Kidney (tissue), 14 donors: ENCODE results near the gene TRIM25. TPM values are rescaled to one million over a fixed set of nuclear protein-coding genes. Genes with fewer than 3 reads are reported as not detected.

Experiments used
- DNase-seq, 5 donors: peaks; one replicate each; pipeline ENCODE4 v3.0.0-alpha.2; 2013 to 2020
- FAIRE-seq: peaks from 2 replicates; lab custom pipeline; 2012; peaks lifted over from hg19 to GRCh38; lab: Jason Lieb, UNC
- H3K27ac ChIP-seq, 2 donors: one replicate each; pipeline ENCODE4 v1.7.0; 2013; ENCODE audit warnings: low read depth in 2 of 2, low read length in 2 of 2, inconsistent platforms in 1 of 2
- H3K27me3 ChIP-seq: one replicate; pipeline ENCODE4 v1.7.1; 2013; ENCODE audit warnings: low read length, inconsistent platforms; ENCODE audit not compliant: control insufficient read depth, insufficient read depth
- H3K36me3 ChIP-seq, 3 donors: one replicate each; pipeline versions ENCODE4 v1.7.0 to v1.7.1; 2013; ENCODE audit warnings: low read length in 3 of 3, control low read depth in 1 of 3, inconsistent platforms in 1 of 3; ENCODE audit not compliant: insufficient read depth in 3 of 3, control insufficient read depth in 2 of 3
- H3K4me1 ChIP-seq, 3 donors: one replicate each; pipeline versions ENCODE4 v1.7.0 to v1.7.1; 2013; ENCODE audit warnings: low read length in 3 of 3, inconsistent platforms in 1 of 3, low read depth in 1 of 3; ENCODE audit not compliant: control insufficient read depth in 2 of 3, insufficient read depth in 2 of 3
- H3K4me3 ChIP-seq, 3 donors: one replicate each; pipeline versions ENCODE4 v1.7.0 to v1.8.1; 2013; ENCODE audit warnings: low read length in 3 of 3, control low read depth in 1 of 3, inconsistent platforms in 1 of 3
- H3K9ac ChIP-seq, 3 donors: one replicate each; pipeline versions ENCODE4 v1.7.0 to v1.7.1; 2013; ENCODE audit warnings: low read length in 3 of 3, control low read depth in 1 of 3, inconsistent platforms in 1 of 3
- H3K9me3 ChIP-seq, 3 donors: one replicate each; pipeline versions ENCODE4 v1.7.0 to v1.7.1; 2013; ENCODE audit warnings: low read length in 3 of 3, control low read depth in 1 of 3, inconsistent platforms in 1 of 3; ENCODE audit not compliant: control insufficient read depth in 2 of 3, insufficient read depth in 1 of 3
- CTCF ChIP-seq: IDR thresholded peaks from 3 replicates; pipeline ENCODE4 v1.5.1; 2012; ENCODE audit warnings: mild to moderate bottlenecking, moderate library complexity, borderline replicate concordance; ENCODE audit not compliant: insufficient read depth; ENCODE audit errors: extremely low read depth
- intact Hi-C: fragments of 100-400 bp; cut with DNase I; formaldehyde crosslinking; loops from one replicate; pipeline ENCODE4 v1.11.1; 2022
- polyA plus RNA-seq: library from polyadenylated mRNA; stranded (reverse); fragments of 350-450 nt; fragmentation: Illumina TruSeq; extraction: RNeasy Lipid Tissue Mini Kit (QIAGEN cat#74804); gene quantifications from one replicate; pipeline ENCODE4 v1.2.3, GENCODE V29; 2014; ENCODE audit warnings: low read depth, low replicate concordance; ENCODE audit not compliant: insufficient read depth
- total RNA-seq: library from RNA; stranded (reverse); fragmentation: NEBNext Ultra II Directional; extraction: Animal tissue kit (Norgen Biotek cat#: 25700); gene quantifications from one replicate; pipeline ENCODE4 v1.2.1, GENCODE V29; 2021
- donor health status: control.
- donor health status: control.
- donor health status: control.
- donor health status: control.
- donor health status: control.
- donor health status: DM: yes; HTN: yes; CAD: no.
- donor health status: Normal renal cell carcinoma (clear cell type).

The TRIM25 gene
- total and polyA plus RNA-seq, 2 donors from 2014 or later, result 8.4 to 62.3 TPM

DNA sequence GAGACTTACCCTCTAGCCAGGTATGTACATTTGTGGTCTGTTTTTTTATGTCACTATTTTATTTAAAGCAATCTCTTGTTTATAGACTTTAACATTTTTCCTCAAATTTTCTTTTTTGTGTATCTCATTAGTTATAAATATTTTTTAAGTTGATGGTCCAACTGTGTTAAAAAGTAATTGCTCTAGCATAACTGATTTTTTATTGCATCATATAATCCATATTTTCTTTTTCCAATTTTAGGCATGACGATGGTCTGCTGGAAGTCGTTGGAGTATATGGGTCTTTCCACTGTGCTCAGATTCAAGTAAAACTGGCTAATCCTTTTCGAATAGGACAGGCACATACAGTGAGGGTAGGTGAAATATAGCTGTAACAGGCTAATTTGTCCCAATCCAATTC is 52.0 kb downstream of the TRIM25 start:
- H3K27me3 ChIP-seq, result no peaks in the 10 kb centered on the region
- no peaks in the 10 kb centered on the region for H3K9me3 ChIP-seq
- DNase-seq (no peak), FAIRE-seq (peak; percentile 23)
- peaks cover 0 to 5% (median 0%) of the 10 kb centered on the region in 3 donors for H3K36me3 ChIP-seq
- no peak overlapping the region for H3K27ac ChIP-seq
- no peak for TF ChIP-seq CTCF
- intact Hi-C loops, result no loop called here
- H3K4me3 ChIP-seq, result no peak overlapping the region
- no peaks in the 10 kb centered on the region for H3K4me1 ChIP-seq
- H3K9ac ChIP-seq, result no peak overlapping the region

- no peak overlapping the region for H3K27ac ChIP-seq
- no peak for FAIRE-seq
- no peak overlapping the region for H3K9ac ChIP-seq
- DNase-seq, result no peak
- peaks cover 0 to 3% (median 0%) of the 10 kb centered on the region in 3 donors for H3K36me3 ChIP-seq
- H3K4me1 ChIP-seq, result no peaks in the 10 kb centered on the region
- no peaks in the 10 kb centered on the region for H3K27me3 ChIP-seq
- H3K9me3 ChIP-seq, result no peaks in the 10 kb centered on the region
- no peak for TF ChIP-seq CTCF
- no peak overlapping the region for H3K4me3 ChIP-seq
- intact Hi-C loops, result no loop called here
Measured at GRCh38 chr17:56851008-56851407, 62.8 kb downstream of the TRIM25 start.

GRCh38 chr17:56850591-56850990 is 63.3 kb downstream of the TRIM25 start:
- Histone ChIP-seq H3K4me1 (no peaks in the 10 kb centered on the region), H3K36me3 (peaks cover 0 to 3% (median 0%) of the 10 kb centered on the region in 3 donors), H3K27ac (no peak overlapping the region), H3K4me3 (no peak overlapping the region), H3K9ac (no peak overlapping the region), H3K27me3 (no peaks in the 10 kb centered on the region), H3K9me3 (no peaks in the 10 kb centered on the region)
- no peak for TF ChIP-seq CTCF
- no peak for DNase-seq
- FAIRE-seq, result no peak
- intact Hi-C loops, result no loop called here

DNA sequence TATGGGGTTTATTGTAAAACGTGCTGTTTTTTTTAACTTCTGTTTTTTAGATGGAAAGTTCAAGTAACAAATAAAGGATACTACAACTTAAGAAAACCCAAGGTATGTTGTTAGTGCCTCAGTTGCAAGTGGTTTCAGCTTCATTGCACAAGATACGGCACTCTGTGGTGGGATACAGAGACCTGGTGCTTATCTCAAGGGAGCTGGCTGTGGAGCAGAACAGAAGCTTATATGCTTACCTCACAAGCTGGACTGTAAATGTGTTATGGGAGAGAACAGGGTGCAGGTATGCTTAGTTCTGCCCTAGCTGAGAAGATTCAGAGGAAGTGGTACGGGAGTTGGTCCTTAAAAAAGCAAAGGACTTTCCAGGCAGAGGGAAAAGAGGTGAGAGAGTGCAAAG is 64.7 kb downstream of the TRIM25 start:
- no peak overlapping the region for H3K27ac ChIP-seq
- TF ChIP-seq CTCF, result no peak
- no peaks in the 10 kb centered on the region for H3K4me1 ChIP-seq
- DNase-seq (no peak), FAIRE-seq (no peak)
- peaks cover 0 to 3% (median 0%) of the 10 kb centered on the region in 3 donors for H3K36me3 ChIP-seq
- intact Hi-C loops, result no loop called here
- H3K9me3 ChIP-seq, result no peaks in the 10 kb centered on the region
- H3K27me3 ChIP-seq, result no peaks in the 10 kb centered on the region
- no peak overlapping the region for H3K4me3 ChIP-seq
- H3K9ac ChIP-seq, result no peak overlapping the region
